Activated CD4-positive, CD25-positive, alpha-beta regulatory T cell (primary cell): ENCODE results near the gene PYGB.
"Not testable (repeated sequence)": the region's sequence is repeated elsewhere in the genome, so short reads cannot be mapped to it uniquely, and the experiment has no call there.

Source experiments
- DNase-seq, 4 experiments: peaks; one replicate each; lab custom pipeline; 2025; lab: John Stamatoyannopoulos, UW

The PYGB gene

GRCh38 chr20:25314497-25315417 lies 66.9 kb downstream of the PYGB start:
- no peak for DNase-seq

- no peak for DNase-seq
Observed at GRCh38 chr20:25315418-25316210, 67.7 kb downstream of the PYGB start.

- DNase-seq, result no peak
Observed at GRCh38 chr20:25316506-25317190, 68.8 kb downstream of the PYGB start.

GRCh38 chr20:25317351-25318075 lies 69.6 kb downstream of the PYGB start:
- no peak for DNase-seq

GRCh38 chr20:25318471-25319240 lies 70.8 kb downstream of the PYGB start:
- DNase-seq, result no peak

GRCh38 chr20:25319241-25320034 lies 71.6 kb downstream of the PYGB start:
- no peak for DNase-seq

- DNase-seq, result no peak
Observed at GRCh38 chr20:25320035-25320800, 72.3 kb downstream of the PYGB start.

- DNase-seq, result no peak
Observed at GRCh38 chr20:25321262-25321831, 73.5 kb downstream of the PYGB start.

GRCh38 chr20:25321991-25322390 lies 74.1 kb downstream of the PYGB start:
- DNase-seq, result no peak

GRCh38 chr20:25323496-25324246 lies 75.8 kb downstream of the PYGB start:
- no peak for DNase-seq

GRCh38 chr20:25324412-25324811 lies 76.5 kb downstream of the PYGB start:
- no peak for DNase-seq

- no peak for DNase-seq
Observed at GRCh38 chr20:25325073-25325472, 77.2 kb downstream of the PYGB start.

- no peak for DNase-seq
Observed at GRCh38 chr20:25325997-25326396, 78.1 kb downstream of the PYGB start.

GRCh38 chr20:25327521-25328235 lies 79.8 kb downstream of the PYGB start:
- no peak for DNase-seq

- no peak for DNase-seq
Observed at GRCh38 chr20:25328954-25329498, 81.1 kb downstream of the PYGB start.

- not testable (repeated sequence) for DNase-seq
Observed at GRCh38 chr20:25334972-25335371, 87.1 kb downstream of the PYGB start.
